Mesenchymal stem cell (in vitro differentiated cells and primary cell): ENCODE results near the gene COPS9.
A peak's percentile ranks its signal among the peaks of the same experiment; 100 is the strongest.

Source experiments
- DNase-seq: peaks from one replicate; pipeline ENCODE4 v3.0.0-alpha.2; 2013
- H2AFZ ChIP-seq: one replicate; pipeline ENCODE4 v1.6.1; 2013; ENCODE audit warnings: low read depth, mild to moderate bottlenecking, control low read depth, inconsistent platforms, low read length, moderate library complexity
- H2AK5ac ChIP-seq: 2 replicates; pipeline ENCODE4 v1.6.1; 2013; ENCODE audit warnings: low read length, moderate library complexity, mild to moderate bottlenecking, inconsistent platforms; ENCODE audit not compliant: severe bottlenecking
- H2BK120ac ChIP-seq: one replicate; pipeline ENCODE4 v1.6.1; 2013; ENCODE audit warnings: low read depth, mild to moderate bottlenecking, inconsistent platforms, low read length, moderate library complexity
- H2BK12ac ChIP-seq, 2 experiments: one replicate each; pipeline ENCODE4 v1.6.1; 2013; ENCODE audit warnings: inconsistent platforms in 2 of 2, low read length in 2 of 2, mild to moderate bottlenecking in 2 of 2, moderate library complexity in 2 of 2, control low read depth in 1 of 2
- H2BK15ac ChIP-seq: one replicate; pipeline ENCODE4 v1.6.1; 2013; ENCODE audit warnings: mild to moderate bottlenecking, low read depth, inconsistent platforms; ENCODE audit not compliant: poor library complexity, severe bottlenecking
- H2BK5ac ChIP-seq: 2 replicates; pipeline ENCODE4 v1.6.1; 2013; ENCODE audit warnings: low read depth, mild to moderate bottlenecking, low read length, control low read depth, inconsistent platforms; ENCODE audit not compliant: poor library complexity, severe bottlenecking
- H3K14ac ChIP-seq, 2 experiments: one replicate each; pipeline ENCODE4 v1.6.1; 2013; ENCODE audit warnings: inconsistent platforms in 2 of 2, low read length in 2 of 2, control low read depth in 1 of 2, mild to moderate bottlenecking in 1 of 2, moderate library complexity in 1 of 2
- H3K18ac ChIP-seq, 2 experiments: one replicate each; pipeline ENCODE4 v1.6.1; 2013; ENCODE audit warnings: inconsistent platforms in 2 of 2, low read length in 2 of 2, control low read depth in 1 of 2, low read depth in 1 of 2, mild to moderate bottlenecking in 1 of 2
- H3K23ac ChIP-seq, 2 experiments: one replicate each; pipeline ENCODE4 v1.6.1; 2013; ENCODE audit warnings: inconsistent platforms in 2 of 2, low read length in 2 of 2, mild to moderate bottlenecking in 2 of 2, moderate library complexity in 2 of 2, control low read depth in 1 of 2
- H3K27ac ChIP-seq: 2 replicates; pipeline ENCODE4 v1.5.1; 2013; ENCODE audit warnings: mild to moderate bottlenecking, moderate library complexity, low read length, control low read depth, inconsistent platforms; ENCODE audit not compliant: poor library complexity, severe bottlenecking
- H3K27me3 ChIP-seq, 2 experiments: 2 replicates each; pipeline versions ENCODE4 v1.6.1 to v1.7.0; 2013; ENCODE audit warnings: low read length in 2 of 2, mild to moderate bottlenecking in 2 of 2, moderate library complexity in 2 of 2, control low read depth in 1 of 2, inconsistent platforms in 1 of 2; ENCODE audit not compliant: control insufficient read depth in 1 of 2, insufficient read depth in 1 of 2
- H3K36me3 ChIP-seq, 2 experiments: 2 replicates each; pipeline versions ENCODE4 v1.6.1 to v1.7.0; 2013; ENCODE audit warnings: low read length in 2 of 2, control low read depth in 1 of 2, inconsistent platforms in 1 of 2, low read depth in 1 of 2, mild to moderate bottlenecking in 1 of 2; ENCODE audit not compliant: insufficient read depth in 2 of 2, control insufficient read depth in 1 of 2
- H3K4ac ChIP-seq, 2 experiments: one replicate each; pipeline ENCODE4 v1.6.1; 2013; ENCODE audit warnings: inconsistent platforms in 2 of 2, low read length in 2 of 2, mild to moderate bottlenecking in 2 of 2, moderate library complexity in 2 of 2, control low read depth in 1 of 2, low read depth in 1 of 2
- H3K4me1 ChIP-seq: 2 replicates; pipeline ENCODE4 v1.6.1; 2013; ENCODE audit warnings: low read depth, low read length, control low read depth; ENCODE audit not compliant: control insufficient read depth, insufficient read depth
- H3K4me2 ChIP-seq: 2 replicates; pipeline ENCODE4 v1.6.1; 2013; ENCODE audit warnings: low read length, mild to moderate bottlenecking, inconsistent platforms; ENCODE audit not compliant: poor library complexity, severe bottlenecking
- H3K4me3 ChIP-seq, 2 experiments: 2 replicates each; pipeline versions ENCODE4 v1.5.1 to v1.7.0; 2013; ENCODE audit warnings: low read length in 2 of 2, mild to moderate bottlenecking in 2 of 2, control low read depth in 1 of 2, low read depth in 1 of 2; ENCODE audit not compliant: insufficient read depth in 1 of 2
- H3K79me1 ChIP-seq: replicated peaks from 2 replicates; pipeline ENCODE4 v1.6.1; 2013; ENCODE audit warnings: mild to moderate bottlenecking, control low read depth, low read length, inconsistent platforms; ENCODE audit not compliant: poor library complexity, severe bottlenecking
- H3K9ac ChIP-seq: 2 replicates; pipeline ENCODE4 v1.7.0; 2013; ENCODE audit warnings: mild to moderate bottlenecking, low read length, moderate library complexity
- H3K9me3 ChIP-seq: 2 replicates; pipeline ENCODE4 v1.7.0; 2013; ENCODE audit warnings: mild to moderate bottlenecking, low read length; ENCODE audit not compliant: control insufficient read depth
- H4K8ac ChIP-seq: one replicate; pipeline ENCODE4 v1.6.1; 2013; ENCODE audit warnings: inconsistent platforms, mild to moderate bottlenecking, low read length, moderate library complexity
- H4K91ac ChIP-seq: one replicate; pipeline ENCODE4 v1.6.1; 2013; ENCODE audit warnings: mild to moderate bottlenecking, low read length, inconsistent platforms
- WGBS: methylation state at CpG from one replicate; pipeline ENCODE4 v1.1.7; 2013; ENCODE audit warnings: mixed read lengths; 5-methylcytosine and 5-hydroxymethylcytosine counted together

COPS9 gene

DNA sequence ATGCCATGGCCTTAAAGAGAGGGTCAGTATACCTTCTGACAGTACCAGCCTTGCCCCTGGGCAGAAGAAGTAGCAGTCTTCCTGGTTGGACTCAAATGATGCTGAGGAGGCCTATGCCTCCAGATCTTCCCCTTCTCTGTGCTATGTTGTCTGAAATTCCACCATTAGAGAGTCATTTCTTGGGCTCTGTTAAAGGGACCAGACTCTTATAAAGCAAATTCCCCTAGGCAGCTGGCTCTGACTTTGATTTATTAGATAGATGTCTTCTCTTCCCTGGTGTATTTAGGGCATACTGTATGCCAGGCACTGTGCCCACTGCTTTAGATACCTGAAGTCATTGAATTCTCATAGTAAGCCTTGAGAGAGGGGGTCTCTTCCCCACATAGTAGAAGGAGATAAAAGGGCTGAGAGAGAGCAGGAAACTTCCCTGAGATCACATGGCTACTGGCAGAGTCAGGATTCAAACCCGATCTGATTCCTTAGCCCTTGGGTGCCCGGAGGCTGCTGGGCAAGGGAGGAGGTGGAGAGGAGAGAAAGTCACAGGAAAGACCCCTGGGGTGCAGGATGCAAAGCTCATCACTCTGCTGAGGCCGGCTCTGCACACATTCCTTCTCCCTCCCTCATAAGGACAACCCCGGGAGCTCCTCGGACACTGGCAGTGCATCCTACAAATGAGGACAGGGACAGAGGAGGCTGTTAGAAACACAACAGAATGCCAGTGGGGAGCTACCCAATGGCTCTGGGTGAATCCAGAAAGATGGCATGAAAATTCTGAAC lies 23.0 kb downstream of the COPS9 start:
- Histone ChIP-seq H2BK120ac (no peak overlapping the region), H3K27ac (no peak overlapping the region), H3K9ac (no peak overlapping the region), H2BK5ac (no peak overlapping the region), H4K91ac (no peak overlapping the region), H3K9me3 (no peaks in the 10 kb centered on the region), H2AK5ac (no peak overlapping the region), H3K14ac (no peak overlapping the region), H3K23ac (no peak overlapping the region), H3K18ac (no peak overlapping the region), H2BK15ac (no peak overlapping the region), H3K79me1 (no peaks in the 10 kb centered on the region), H3K4me1 (no peaks in the 10 kb centered on the region), H2BK12ac (no peak overlapping the region), H4K8ac (no peak overlapping the region), H2AFZ (no peak overlapping the region), H3K4ac (no peak overlapping the region), H3K4me2 (no peak overlapping the region), H3K36me3 (no peaks in the 10 kb centered on the region), H3K27me3 (peaks cover 3 to 40% of the 10 kb centered on the region in 2 experiments), H3K4me3 (peak overlapping the region in 1 of 2 experiments; percentile 11)
- DNase-seq: no peak
- 51% methylated on average over 4 of the region's 5 CpGs for WGBS

GRCh38 chr2:240111253-240111652 lies 24.9 kb downstream of the COPS9 start:
- Histone ChIP-seq H2AFZ (no peak overlapping the region), H3K9ac (no peak overlapping the region), H2AK5ac (no peak overlapping the region), H4K8ac (no peak overlapping the region), H2BK15ac (no peak overlapping the region), H3K79me1 (no peaks in the 10 kb centered on the region), H3K4me1 (no peaks in the 10 kb centered on the region), H3K36me3 (no peaks in the 10 kb centered on the region), H3K23ac (no peak overlapping the region), H3K4me3 (no peak overlapping the region), H3K14ac (no peak overlapping the region), H3K27ac (no peak overlapping the region), H2BK120ac (no peak overlapping the region), H3K18ac (no peak overlapping the region), H3K9me3 (no peaks in the 10 kb centered on the region), H3K4me2 (no peak overlapping the region), H2BK12ac (no peak overlapping the region), H4K91ac (no peak overlapping the region), H3K27me3 (peaks cover 3 to 51% of the 10 kb centered on the region in 2 experiments), H3K4ac (no peak overlapping the region), H2BK5ac (no peak overlapping the region)
- DNase-seq: no peak
- 87% methylated on average over 10 of the region's 10 CpGs for WGBS

DNA sequence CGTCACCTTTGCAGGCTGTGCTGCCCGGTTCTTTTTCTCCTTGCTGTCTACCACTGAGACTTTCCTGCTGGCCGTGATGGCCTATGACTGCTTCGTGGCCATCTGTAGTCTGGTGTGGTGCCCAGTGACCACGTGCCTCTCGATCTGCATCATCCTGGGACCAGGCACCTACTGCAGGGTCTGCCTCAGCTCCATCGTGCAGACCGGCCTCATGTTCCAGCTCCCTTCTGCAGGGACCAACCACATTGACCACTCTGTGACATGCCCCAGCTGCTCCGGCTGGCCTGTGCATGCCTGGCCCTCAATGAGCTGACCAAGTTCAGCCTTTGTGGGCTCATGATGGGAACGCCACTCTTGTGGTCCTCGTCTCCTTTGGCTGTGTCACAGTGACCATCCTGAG lies 26.7 kb downstream of the COPS9 start:
- H2AK5ac ChIP-seq: no peak overlapping the region
- no peak overlapping the region for H3K27ac ChIP-seq
- H4K8ac ChIP-seq: no peak overlapping the region
- no peak for DNase-seq
- H4K91ac ChIP-seq: no peak overlapping the region
- H3K4me3 ChIP-seq: no peak overlapping the region
- no peak overlapping the region for H3K23ac ChIP-seq
- 70% methylated on average over 11 of the region's 11 CpGs for WGBS
- no peak overlapping the region for H3K4me2 ChIP-seq
- no peak overlapping the region for H2AFZ ChIP-seq
- H3K14ac ChIP-seq: no peak overlapping the region
- H2BK5ac ChIP-seq: no peak overlapping the region
- H3K27me3 ChIP-seq: peaks cover 3 to 56% of the 10 kb centered on the region in 2 experiments
- no peaks in the 10 kb centered on the region for H3K9me3 ChIP-seq
- H2BK12ac ChIP-seq: no peak overlapping the region
- H2BK15ac ChIP-seq: no peak overlapping the region
- H3K18ac ChIP-seq: no peak overlapping the region
- H3K4ac ChIP-seq: no peak overlapping the region
- no peak overlapping the region for H2BK120ac ChIP-seq
- no peaks in the 10 kb centered on the region for H3K4me1 ChIP-seq
- no peak overlapping the region for H3K9ac ChIP-seq
- H3K36me3 ChIP-seq: no peaks in the 10 kb centered on the region
- H3K79me1 ChIP-seq: no peaks in the 10 kb centered on the region

DNA sequence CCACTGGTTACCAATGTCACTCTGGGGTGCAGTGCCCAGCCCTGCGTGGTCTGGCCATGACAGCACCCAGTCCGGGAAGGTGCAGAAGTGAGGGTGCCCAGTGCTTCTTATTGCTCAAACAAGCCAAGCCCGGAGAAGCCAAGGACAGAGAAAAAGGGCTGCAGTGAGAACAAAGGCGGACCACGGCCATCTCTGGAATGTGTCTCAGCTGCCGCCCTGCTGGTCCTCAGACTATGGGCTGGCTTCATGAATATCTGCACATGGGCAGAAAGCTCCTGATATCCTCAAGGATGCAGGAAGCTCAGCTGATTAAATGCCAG lies 28.7 kb downstream of the COPS9 start:
- H3K27ac ChIP-seq: no peak overlapping the region
- H3K4me2 ChIP-seq: no peak overlapping the region
- no peak overlapping the region for H3K18ac ChIP-seq
- H4K8ac ChIP-seq: no peak overlapping the region
- no peak overlapping the region for H3K23ac ChIP-seq
- peaks cover 1% of the 10 kb centered on the region for H3K4me1 ChIP-seq
- H2BK12ac ChIP-seq: no peak overlapping the region
- WGBS: 79% methylated on average over 6 of the region's 6 CpGs
- no peak overlapping the region for H3K4me3 ChIP-seq
- peaks cover 3 to 48% of the 10 kb centered on the region in 2 experiments for H3K27me3 ChIP-seq
- H3K79me1 ChIP-seq: no peaks in the 10 kb centered on the region
- no peak overlapping the region for H2BK120ac ChIP-seq
- no peak overlapping the region for H3K14ac ChIP-seq
- no peaks in the 10 kb centered on the region for H3K9me3 ChIP-seq
- H2BK5ac ChIP-seq: no peak overlapping the region
- no peak for DNase-seq
- no peak overlapping the region for H3K9ac ChIP-seq
- H2AK5ac ChIP-seq: no peak overlapping the region
- no peak overlapping the region for H2BK15ac ChIP-seq
- H4K91ac ChIP-seq: no peak overlapping the region
- H2AFZ ChIP-seq: no peak overlapping the region
- H3K36me3 ChIP-seq: no peaks in the 10 kb centered on the region
- no peak overlapping the region for H3K4ac ChIP-seq
